ENCODE data around the gene TTBK1.

The TTBK1 gene

DNA sequence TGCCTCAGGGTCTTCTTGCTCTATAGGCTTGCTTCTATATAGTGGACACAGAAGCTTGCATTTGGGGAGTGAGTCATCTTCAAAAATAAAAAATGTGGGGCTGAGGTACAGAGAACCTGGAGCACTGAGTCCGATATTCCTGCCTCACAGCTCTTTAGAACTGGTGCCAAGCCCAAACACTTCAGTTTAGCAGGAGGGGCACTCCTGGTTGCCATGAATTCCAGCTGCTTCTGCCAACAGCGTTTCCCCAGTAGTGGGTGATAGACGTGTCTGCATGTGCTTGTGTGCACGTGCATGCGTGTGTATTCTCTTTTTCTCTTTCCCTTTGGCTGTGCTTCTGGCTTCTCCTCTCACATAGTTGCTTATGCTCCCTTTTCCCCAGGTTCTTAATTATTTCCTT is 25.9 kb upstream of the TTBK1 start:
- Mint-ChIP-seq H3K36me3 (ENCODE audit: low read depth) (peaks cover 87% of the 10 kb centered on the region), H3K4me1 (ENCODE audit: low read depth) (peaks cover 15% of the 10 kb centered on the region)

DNA sequence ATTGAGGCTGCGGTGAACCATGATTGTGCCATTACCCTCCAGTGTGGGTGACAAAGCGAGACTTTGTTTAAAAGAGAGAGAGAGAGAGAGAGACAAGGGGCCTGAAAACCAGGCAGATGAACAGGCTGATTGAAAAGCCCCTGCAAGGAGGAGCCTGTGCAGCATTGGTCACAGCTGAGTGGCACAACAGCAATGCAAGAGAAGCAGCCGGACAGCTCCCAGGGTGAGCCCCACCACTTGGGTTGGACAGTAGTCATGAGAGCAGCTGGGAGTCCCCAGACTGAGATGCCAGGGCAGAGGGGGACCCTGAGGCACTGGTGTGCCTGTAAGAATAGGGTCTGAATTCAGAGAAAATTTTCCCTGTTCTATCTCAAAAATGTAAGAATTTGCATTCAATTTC is 24.2 kb upstream of the TTBK1 start:
- Mint-ChIP-seq H3K27ac (no peak overlapping the region), H3K4me3 (no peak overlapping the region), H3K36me3 (ENCODE audit: low read depth) (peaks cover 92% of the 10 kb centered on the region), H3K4me1 (ENCODE audit: low read depth) (peaks cover 32% of the 10 kb centered on the region), H3K27me3 (no peaks in the 10 kb centered on the region), H3K9me3 (no peaks in the 10 kb centered on the region)
- DNase-seq = no peak

More for the DNA sequence above, 25.9 kb upstream of the TTBK1 start:
- Mint-ChIP-seq H3K4me3 (no peak overlapping the region), H3K9me3 (no peaks in the 10 kb centered on the region), H3K27me3 (no peaks in the 10 kb centered on the region), H3K27ac (no peak overlapping the region)
- no peak for DNase-seq

DNA sequence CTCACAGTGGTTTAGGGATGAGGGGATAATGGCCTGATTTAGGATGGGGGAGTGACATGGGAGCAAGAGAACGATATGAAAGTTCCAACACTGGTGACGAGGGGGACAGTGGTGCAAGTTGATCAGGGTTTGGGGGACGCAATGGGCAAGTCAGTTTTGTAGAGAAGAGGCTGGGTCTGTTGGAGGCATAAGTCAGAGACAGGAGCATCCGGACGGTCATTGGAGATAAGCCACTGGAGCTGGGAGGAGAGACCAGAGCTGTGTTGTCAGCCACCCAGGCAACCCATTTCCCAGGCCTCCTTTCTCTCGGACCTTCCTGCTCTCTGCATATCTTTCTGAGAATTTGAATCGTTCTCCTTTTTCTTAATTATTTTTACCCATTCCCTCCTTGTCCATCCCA is 23.5 kb upstream of the TTBK1 start:
- Mint-ChIP-seq H3K27me3 (no peaks in the 10 kb centered on the region), H3K4me1 (ENCODE audit: low read depth) (peaks cover 38% of the 10 kb centered on the region), H3K27ac (peak overlapping the region; percentile 6), H3K9me3 (no peaks in the 10 kb centered on the region), H3K4me3 (no peak overlapping the region), H3K36me3 (ENCODE audit: low read depth) (peaks cover 92% of the 10 kb centered on the region)
- DNase-seq = no peak

DNA sequence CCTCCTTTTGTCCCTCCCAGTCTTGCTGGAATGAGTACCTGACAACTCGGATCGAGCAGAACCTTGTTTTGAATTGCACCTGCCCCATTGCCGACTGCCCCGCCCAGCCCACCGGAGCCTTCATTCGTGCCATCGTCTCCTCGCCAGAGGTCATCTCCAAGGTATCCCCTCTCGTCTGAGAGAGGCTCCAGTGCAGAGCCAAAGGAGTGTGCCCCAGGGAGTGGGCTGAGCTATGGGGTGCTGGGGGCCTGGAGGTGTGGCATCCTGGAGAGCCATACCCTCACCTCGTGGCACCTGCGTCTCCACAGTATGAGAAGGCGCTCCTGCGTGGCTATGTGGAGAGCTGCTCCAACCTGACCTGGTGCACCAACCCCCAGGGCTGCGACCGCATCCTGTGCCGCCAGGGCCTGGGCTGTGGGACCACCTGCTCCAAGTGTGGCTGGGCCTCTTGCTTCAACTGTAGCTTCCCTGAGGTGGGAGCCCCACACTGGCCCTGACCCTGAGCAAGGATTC is 22.8 kb upstream of the TTBK1 start:
- Mint-ChIP-seq H3K4me3 (no peak overlapping the region), H3K9me3 (no peaks in the 10 kb centered on the region), H3K27me3 (no peaks in the 10 kb centered on the region), H3K4me1 (ENCODE audit: low read depth) (peaks cover 42% of the 10 kb centered on the region), H3K36me3 (ENCODE audit: low read depth) (peaks cover 91% of the 10 kb centered on the region), H3K27ac (peak overlapping the region; percentile 63)
- DNase-seq = no peak

DNA sequence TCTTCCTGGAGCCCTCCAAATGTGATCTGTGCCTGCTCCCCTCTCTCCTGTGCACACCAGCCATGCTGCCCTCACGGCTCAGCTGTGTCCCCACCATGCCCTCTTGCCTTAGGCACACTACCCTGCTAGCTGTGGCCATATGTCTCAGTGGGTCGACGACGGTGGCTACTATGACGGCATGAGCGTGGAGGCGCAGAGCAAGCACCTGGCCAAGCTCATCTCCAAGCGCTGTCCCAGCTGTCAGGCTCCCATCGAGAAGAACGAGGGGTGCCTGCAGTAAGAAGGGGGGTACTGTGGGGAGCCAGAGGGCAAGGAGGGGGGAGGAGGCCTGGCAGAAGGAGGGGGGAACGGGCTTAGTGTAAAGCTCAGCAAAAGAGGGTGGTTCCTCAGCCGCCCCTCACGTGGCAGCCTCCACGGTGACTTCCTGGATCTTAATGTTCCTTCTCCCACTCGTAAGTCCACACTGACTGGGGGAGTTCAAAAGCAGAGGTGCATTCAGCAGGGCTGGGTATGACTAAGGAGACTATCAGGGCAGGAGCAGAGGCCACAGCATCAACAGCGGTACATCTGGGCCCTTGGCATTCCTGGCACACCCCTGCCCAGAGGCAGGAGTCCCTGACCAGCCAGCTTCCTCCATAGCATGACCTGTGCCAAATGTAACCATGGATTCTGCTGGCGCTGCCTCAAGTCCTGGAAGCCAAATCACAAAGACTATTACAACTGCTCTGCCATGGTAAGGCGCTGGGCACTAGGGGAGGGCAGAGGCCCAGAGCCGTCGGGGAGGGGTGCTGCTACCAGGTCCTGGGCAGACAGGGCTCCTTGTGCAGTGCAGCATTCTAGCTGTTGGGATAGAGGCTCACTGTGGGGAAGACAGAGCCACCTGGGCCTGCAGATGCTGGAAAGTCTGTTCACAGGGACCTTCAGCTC is 22.0 kb upstream of the TTBK1 start:
- Mint-ChIP-seq H3K4me3 (no peak overlapping the region), H3K27ac (peak overlapping the region; percentile 96), H3K9me3 (no peaks in the 10 kb centered on the region), H3K4me1 (ENCODE audit: low read depth) (peaks cover 50% of the 10 kb centered on the region), H3K27me3 (no peaks in the 10 kb centered on the region), H3K36me3 (ENCODE audit: low read depth) (peaks cover 91% of the 10 kb centered on the region)
- DNase-seq = no peak

DNA sequence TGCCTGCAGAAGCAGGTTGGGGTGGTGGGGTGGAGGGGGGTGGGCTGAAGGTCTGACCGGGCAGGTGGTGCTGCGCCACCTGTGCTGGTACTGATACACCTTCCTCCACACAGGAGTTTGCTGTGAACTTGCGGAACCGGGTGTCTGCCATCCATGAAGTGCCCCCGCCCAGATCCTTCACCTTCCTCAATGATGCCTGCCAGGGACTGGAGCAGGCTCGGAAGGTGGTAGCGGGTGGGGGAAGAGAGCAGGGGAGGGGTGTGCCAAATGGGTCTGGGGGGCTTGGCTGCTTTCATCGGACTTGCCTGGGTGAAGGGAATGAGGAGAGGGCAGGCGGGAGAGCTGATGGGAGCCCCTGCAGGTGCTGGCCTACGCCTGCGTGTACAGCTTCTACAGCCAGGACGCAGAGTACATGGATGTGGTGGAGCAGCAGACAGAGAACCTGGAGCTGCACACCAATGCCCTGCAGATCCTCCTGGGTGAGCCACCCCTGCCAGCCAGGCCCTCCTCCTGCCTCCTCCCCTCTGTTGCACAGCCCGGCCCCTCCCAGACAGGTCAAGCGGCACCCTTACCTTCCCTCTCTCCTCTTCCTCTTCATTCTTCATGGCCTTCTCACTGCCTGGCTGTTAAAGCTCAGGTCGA is 20.7 kb upstream of the TTBK1 start:
- H3K4me3 Mint-ChIP-seq = no peak overlapping the region
- H3K4me1 Mint-ChIP-seq (ENCODE audit: low read depth) = peaks cover 59% of the 10 kb centered on the region
- H3K9me3 Mint-ChIP-seq = no peaks in the 10 kb centered on the region
- H3K27ac Mint-ChIP-seq = peak overlapping the region; percentile 96
- H3K27me3 Mint-ChIP-seq = no peaks in the 10 kb centered on the region
- no peak for DNase-seq
- peaks cover 88% of the 10 kb centered on the region for H3K36me3 Mint-ChIP-seq (ENCODE audit: low read depth)

DNA sequence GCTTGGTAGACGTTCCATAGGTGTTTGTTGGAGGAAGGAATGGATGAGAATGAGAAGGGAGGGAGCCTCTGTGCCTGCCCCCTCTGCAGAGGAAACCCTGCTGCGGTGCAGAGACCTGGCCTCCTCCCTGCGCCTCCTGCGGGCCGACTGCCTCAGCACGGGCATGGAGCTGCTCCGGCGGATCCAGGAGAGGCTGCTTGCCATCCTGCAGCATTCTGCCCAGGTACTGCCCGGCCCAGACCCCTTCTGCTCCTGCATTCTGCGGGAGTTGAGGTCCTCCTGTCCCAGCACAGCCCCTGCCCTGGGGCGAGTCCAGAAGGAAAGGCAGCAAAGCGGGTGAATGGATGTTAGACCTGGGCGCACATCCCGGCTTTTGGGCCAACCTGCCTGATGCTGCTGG is 20.1 kb upstream of the TTBK1 start:
- peaks cover 90% of the 10 kb centered on the region for H3K36me3 Mint-ChIP-seq (ENCODE audit: low read depth)
- DNase-seq = no peak
- H3K27me3 Mint-ChIP-seq = no peaks in the 10 kb centered on the region
- H3K4me3 Mint-ChIP-seq = peak overlapping the region; percentile 78
- peaks cover 65% of the 10 kb centered on the region for H3K4me1 Mint-ChIP-seq (ENCODE audit: low read depth)
- H3K9me3 Mint-ChIP-seq = no peaks in the 10 kb centered on the region
- H3K27ac Mint-ChIP-seq = peak overlapping the region; percentile 96

DNA sequence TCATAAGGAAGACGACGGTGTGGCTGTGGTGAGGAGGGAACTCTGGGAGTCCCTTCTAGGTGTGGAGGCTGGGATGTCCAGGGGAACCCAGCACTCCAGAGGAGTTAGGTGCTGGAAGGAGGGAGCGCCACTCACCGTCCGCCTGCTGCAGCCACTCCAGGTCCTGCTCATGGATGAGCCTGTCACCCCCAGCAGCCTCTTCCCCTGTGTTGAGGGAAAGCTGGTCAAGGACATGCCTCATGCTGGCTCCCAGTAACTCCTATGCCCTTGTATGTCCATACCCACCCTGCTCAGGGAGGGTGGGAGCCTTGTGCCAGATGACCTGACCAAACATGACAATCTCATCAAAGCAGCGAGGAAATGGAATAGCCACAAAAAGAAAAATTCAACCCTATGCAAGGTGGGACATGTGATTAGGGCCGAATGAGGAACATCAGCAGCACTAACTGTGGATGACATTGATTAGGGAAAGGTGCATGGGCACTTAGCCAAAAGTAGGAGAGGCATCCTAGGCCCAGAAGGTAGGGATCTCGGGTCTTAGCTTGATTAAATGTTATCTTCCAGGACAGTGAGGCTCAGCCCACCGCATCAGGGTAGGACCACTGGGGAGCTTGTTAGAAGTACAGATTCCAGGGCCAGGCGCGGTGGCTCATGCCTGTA is 17.0 kb upstream of the TTBK1 start:
- H3K27ac Mint-ChIP-seq = peak overlapping the region; percentile 96
- H3K4me3 Mint-ChIP-seq = peak overlapping the region; percentile 40
- peaks cover 71% of the 10 kb centered on the region for H3K4me1 Mint-ChIP-seq (ENCODE audit: low read depth)
- no peaks in the 10 kb centered on the region for H3K9me3 Mint-ChIP-seq
- no peaks in the 10 kb centered on the region for H3K27me3 Mint-ChIP-seq
- peaks cover 69% of the 10 kb centered on the region for H3K36me3 Mint-ChIP-seq (ENCODE audit: low read depth)
- no peak for DNase-seq

DNA sequence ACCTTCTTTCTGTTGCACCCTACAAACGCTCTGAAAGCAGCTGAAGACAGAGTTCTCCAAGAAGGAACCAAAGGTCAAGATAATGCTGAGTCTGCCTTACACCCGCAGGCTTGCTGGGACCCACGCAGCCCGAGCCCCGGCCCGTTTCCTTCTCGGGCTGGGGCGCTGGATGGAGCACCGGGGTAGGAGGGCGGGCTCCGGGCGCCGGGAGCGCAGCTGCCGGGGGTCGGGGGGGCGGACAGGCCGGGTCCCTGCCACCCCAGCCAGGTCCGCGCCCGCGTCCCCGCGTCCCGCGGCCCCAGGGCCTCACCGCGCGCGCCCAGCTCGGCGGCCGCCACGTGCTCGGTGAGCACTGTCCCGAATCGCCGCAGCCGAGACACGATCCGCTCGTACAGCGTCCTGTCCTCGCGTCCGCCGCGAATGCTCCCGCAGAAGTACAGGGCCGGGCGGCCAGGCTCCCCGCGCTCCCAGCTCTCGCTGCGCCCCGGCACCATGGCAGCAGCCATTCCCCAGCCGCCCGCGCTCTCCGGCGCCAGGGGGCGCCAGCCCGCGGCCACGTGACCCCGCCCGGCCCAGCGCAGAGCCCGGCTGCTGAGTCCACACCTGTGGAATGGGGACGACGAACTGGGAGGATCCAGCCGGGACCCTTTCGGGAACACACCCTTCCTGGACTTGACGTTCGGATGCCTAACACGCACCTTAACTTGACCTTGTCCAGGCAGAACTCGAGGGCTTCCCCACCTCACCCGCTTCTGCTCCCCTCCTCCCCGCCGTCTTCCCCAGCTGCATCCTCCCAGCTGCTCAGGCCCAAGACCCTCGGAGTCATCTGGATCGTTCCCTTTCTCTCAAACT is 14.1 kb upstream of the TTBK1 start, which contains the start of gene DNPH1:
Gene DNPH1, minus strand, starts transcription at position 531 of the 852 bp plus-strand sequence. Its CDS starts 25 bp downstream, at position 506.
- DNase-seq = peak; percentile 92
- Mint-ChIP-seq H3K27me3 (no peaks in the 10 kb centered on the region), H3K27ac (peak within 1 kb of the TSS; percentile 94), H3K36me3 (ENCODE audit: low read depth) (peaks cover 41% of the 10 kb centered on the region), H3K9me3 (no peaks in the 10 kb centered on the region), H3K4me3 (peak within 1 kb of the TSS; percentile 91), H3K4me1 (ENCODE audit: low read depth) (peaks cover 44% of the 10 kb centered on the region)

DNA sequence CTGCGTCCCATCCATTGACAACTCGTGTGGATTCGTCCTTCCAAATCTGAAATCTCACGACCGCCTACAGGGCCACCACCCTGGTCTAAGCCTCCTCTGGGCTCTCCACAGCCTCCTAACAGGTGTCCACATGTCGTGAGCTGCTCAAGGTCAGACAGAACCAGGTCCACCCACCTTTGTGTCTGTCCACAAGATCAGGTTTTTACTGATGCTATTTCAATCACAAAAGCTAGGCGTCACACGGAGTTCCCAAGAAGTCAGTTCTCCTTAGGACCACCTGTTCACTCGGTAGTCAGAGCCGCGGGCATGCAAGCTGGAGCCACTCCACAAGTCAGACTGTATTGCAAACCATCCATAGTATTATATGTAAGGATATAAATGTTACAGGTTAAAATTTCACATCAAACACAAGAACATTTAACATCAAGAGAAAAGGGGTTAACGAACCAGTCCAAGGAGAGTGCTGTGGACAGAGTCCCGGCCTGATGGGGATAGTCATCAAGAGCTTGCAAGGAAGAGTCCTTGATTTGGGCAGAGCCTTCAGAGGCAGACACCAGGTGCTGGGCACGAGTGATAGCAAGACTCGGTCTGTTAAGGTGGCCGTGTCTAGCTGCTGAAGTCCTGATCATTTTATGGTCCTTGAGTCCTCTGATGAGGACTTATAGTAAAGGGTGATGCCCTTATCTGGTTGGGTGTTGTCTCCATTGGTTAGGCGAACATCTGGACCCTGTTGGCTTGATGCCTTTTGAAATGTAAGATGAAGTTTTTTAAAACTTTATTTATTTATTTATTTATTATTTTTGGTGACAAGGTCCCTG is 13.3 kb upstream of the TTBK1 start:
- H3K27ac Mint-ChIP-seq = peak overlapping the region; percentile 92
- H3K4me1 Mint-ChIP-seq (ENCODE audit: low read depth) = peaks cover 38% of the 10 kb centered on the region
- H3K36me3 Mint-ChIP-seq (ENCODE audit: low read depth) = peaks cover 34% of the 10 kb centered on the region
- H3K27me3 Mint-ChIP-seq = no peaks in the 10 kb centered on the region
- no peak for DNase-seq
- peak overlapping the region; percentile 79 for H3K4me3 Mint-ChIP-seq
- H3K9me3 Mint-ChIP-seq = no peaks in the 10 kb centered on the region

DNA sequence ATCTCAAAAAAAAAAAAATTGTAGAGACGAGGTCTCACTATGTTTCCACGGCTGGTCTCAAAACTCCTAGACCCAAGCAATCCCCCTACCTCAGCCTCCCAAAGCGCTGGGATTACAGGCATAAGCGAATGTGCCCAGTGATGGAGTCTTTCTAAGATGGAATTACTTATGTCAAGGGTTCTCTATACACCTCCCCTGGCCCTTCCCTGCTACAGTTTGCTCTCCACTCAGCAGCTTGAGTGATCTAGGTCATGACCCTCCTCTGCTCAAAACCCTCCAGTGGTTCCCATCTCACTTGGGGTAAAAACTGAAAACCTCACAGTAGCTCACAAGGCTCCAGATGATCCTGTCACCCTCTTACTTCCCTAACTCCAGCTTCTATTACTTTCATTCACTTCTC is 12.2 kb upstream of the TTBK1 start:
- peaks cover 29% of the 10 kb centered on the region for H3K4me1 Mint-ChIP-seq (ENCODE audit: low read depth)
- no peak overlapping the region for H3K4me3 Mint-ChIP-seq
- peaks cover 24% of the 10 kb centered on the region for H3K36me3 Mint-ChIP-seq (ENCODE audit: low read depth)
- no peaks in the 10 kb centered on the region for H3K27me3 Mint-ChIP-seq
- no peak for DNase-seq
- H3K27ac Mint-ChIP-seq = no peak overlapping the region
- H3K9me3 Mint-ChIP-seq = no peaks in the 10 kb centered on the region

DNA sequence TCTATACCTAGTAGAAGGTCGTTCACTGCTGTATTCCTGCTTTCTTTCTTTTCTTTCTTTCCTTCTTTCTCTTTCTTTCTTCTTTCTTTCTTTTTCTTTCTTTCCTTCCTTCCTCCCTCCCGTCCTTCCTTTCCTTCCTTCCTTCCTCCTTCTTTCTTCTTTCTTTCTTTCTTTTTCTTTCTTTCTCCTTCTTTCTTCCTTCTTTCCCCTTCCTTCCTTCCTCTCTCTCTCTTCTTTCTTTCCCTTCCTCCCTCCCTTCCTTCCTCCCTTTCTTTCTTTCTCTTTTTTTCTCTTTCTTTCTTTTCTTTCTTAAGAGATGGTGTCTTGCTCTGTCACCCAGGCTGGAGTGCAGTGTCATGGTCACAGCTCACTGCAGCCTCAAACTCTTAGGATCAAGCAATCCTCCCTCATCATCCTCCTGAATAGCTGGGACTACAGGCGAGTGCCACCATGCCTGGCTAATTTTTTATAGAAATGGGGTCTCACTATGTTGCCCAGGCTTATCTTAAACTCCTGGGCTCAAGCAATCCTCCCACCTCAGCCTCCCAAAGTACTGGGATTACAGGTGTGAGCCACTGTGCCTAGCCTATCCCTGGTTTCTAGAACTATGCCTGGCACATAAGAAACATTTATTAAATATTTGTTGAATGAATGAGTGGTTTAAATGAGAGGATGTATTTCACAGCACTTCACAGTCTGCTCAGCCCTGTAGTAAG is 11.4 kb upstream of the TTBK1 start:
- no peak for DNase-seq
- Mint-ChIP-seq H3K9me3 (no peaks in the 10 kb centered on the region), H3K36me3 (ENCODE audit: low read depth) (peaks cover 16% of the 10 kb centered on the region), H3K27me3 (no peaks in the 10 kb centered on the region), H3K27ac (no peak overlapping the region), H3K4me3 (no peak overlapping the region), H3K4me1 (ENCODE audit: low read depth) (peaks cover 22% of the 10 kb centered on the region)

DNA sequence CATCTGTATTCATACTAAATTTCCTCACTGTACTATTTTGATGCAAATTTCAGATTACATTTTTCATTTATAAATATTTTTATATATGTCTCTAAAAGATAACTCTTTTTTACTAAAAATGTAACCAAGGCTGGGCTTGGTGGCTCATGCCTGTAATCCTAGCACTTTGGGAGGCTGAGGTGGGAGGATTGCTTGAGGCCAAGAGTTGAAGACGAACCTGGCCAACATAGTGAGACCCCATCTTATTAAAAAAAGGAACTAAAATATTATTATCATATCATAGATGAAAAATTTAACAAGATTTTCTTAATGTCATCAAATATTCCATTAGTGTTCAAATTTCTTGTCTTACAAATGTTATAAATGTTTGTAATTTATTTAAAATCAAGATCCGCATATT is 7.4 kb upstream of the TTBK1 start:
- Mint-ChIP-seq H3K4me3 (no peak overlapping the region), H3K9me3 (no peaks in the 10 kb centered on the region), H3K36me3 (ENCODE audit: low read depth) (no peaks in the 10 kb centered on the region)

More for the DNA sequence above, 7.4 kb upstream of the TTBK1 start:
- Mint-ChIP-seq H3K27ac (no peak overlapping the region), H3K27me3 (peaks cover 20% of the 10 kb centered on the region), H3K4me1 (ENCODE audit: low read depth) (peaks cover 1% of the 10 kb centered on the region)
- DNase-seq = no peak

All from activated T-cell treated with anti-CD3 and anti-CD28 coated beads, Interleukin-2, amount 50 U/mL, for 24 hours (primary cell).